HepG2 (cell line): ENCODE data around the gene RNF4. TPM values are rescaled to one million over a fixed set of nuclear protein-coding genes. Genes with fewer than 3 reads are reported as not detected.
A peak's percentile ranks its signal among the peaks of the same experiment; 100 is the strongest.

Source experiments
- HNRNPLL ChIP-seq: fragments of 200-400 bp; formaldehyde crosslinking; IDR thresholded peaks from 2 replicates; pipeline ENCODE4 v1.6.1; 2017; ENCODE audit warnings: mild to moderate bottlenecking, low read depth, low read length; ENCODE audit not compliant: poor library complexity, severe bottlenecking
- HOXA3 ChIP-seq: sonication (generic); formaldehyde crosslinking; IDR thresholded peaks from 2 replicates; pipeline ENCODE4 v1.5.0; 2020; ENCODE audit warnings: missing genetic modification reagents
- MATR3 ChIP-seq: sonication (generic); formaldehyde crosslinking; IDR thresholded peaks from 2 replicates; pipeline ENCODE4 v1.4.0; 2020; ENCODE audit warnings: missing genetic modification reagents
- TOE1 ChIP-seq: sonication (generic); formaldehyde crosslinking; IDR thresholded peaks from 2 replicates; pipeline ENCODE4 v1.4.0; 2020; ENCODE audit warnings: mild to moderate bottlenecking, missing genetic modification reagents
- U2AF2 ChIP-seq: fragments of 200-400 bp; formaldehyde crosslinking; IDR thresholded peaks from 2 replicates; pipeline ENCODE4 v1.6.1; 2017; ENCODE audit warnings: low read depth, mild to moderate bottlenecking, low read length
- ZNF136 ChIP-seq: sonication (generic); formaldehyde crosslinking; IDR thresholded peaks from 2 replicates; pipeline ENCODE4 v1.8.1; 2022; ENCODE audit warnings: low read depth, mild to moderate bottlenecking, moderate library complexity, missing genetic modification reagents
- ZNF501 ChIP-seq: sonication (generic); formaldehyde crosslinking; IDR thresholded peaks from 2 replicates; pipeline ENCODE4 v1.5.1; 2020; ENCODE audit warnings: mild to moderate bottlenecking, moderate library complexity, missing genetic modification reagents
- ZNF616 ChIP-seq: sonication (generic); formaldehyde crosslinking; IDR thresholded peaks from 2 replicates; pipeline ENCODE4 v1.5.0; 2020; ENCODE audit warnings: low read depth, mild to moderate bottlenecking, missing genetic modification reagents
- ZNF891 ChIP-seq: sonication (generic); formaldehyde crosslinking; IDR thresholded peaks from 2 replicates; pipeline ENCODE4 v1.5.0; 2020; ENCODE audit warnings: mild to moderate bottlenecking, missing genetic modification reagents
- polyA plus RNA-seq, 8 experiments: library from polyadenylated mRNA; depleted of rRNA in 3 of 8; stranded (reverse) in 7 of 8; unstranded in 1 of 8; fragments of >200 nt; fragmentation: Illumina TruSeq in 4 of 8; extraction: Trizol in 4 of 8; gene quantifications; 2 replicates each; pipeline versions ENCODE4 v1.2.1 to v1.2.3, GENCODE V29; 2011 to 2016; ENCODE audit warnings: low read depth in 4 of 8, missing spikeins in 1 of 8, mixed read lengths in 1 of 8; ENCODE audit not compliant: insufficient read depth in 1 of 8
- total RNA-seq, 5 experiments: library from RNA; depleted of rRNA; stranded (reverse); fragments of >200 nt; fragmentation: Illumina TruSeq; extraction: Trizol; gene quantifications; 2 replicates each; pipeline ENCODE4 v1.2.3, GENCODE V29; 2016; ENCODE audit warnings: low read depth in 1 of 5
- TF ChIP-seq, protein P1 (sequence below): sonication (generic); formaldehyde crosslinking; conservative IDR thresholded peaks from 2 replicates; pipeline ENCODE4 v1.4.0; 2020; ENCODE audit warnings: missing genetic modification reagents
- TF ChIP-seq, protein P2 (sequence below): sonication (generic); formaldehyde crosslinking; IDR thresholded peaks from 2 replicates; pipeline ENCODE4 v1.4.0; 2020; ENCODE audit warnings: missing genetic modification reagents, borderline replicate concordance
- TF ChIP-seq, protein P3 (sequence below): IDR thresholded peaks from 2 replicates; pipeline ENCODE4 v1.6.1; 2016; ENCODE audit warnings: low read depth, missing genetic modification reagents, missing compliant biosample characterization
- TF ChIP-seq, protein P4 (sequence below): sonication (generic); formaldehyde crosslinking; IDR thresholded peaks from 2 replicates; pipeline ENCODE4 v1.4.0; 2020; ENCODE audit warnings: mild to moderate bottlenecking, missing genetic modification reagents
- TF ChIP-seq, protein P5 (sequence below): sonication (generic); formaldehyde crosslinking; IDR thresholded peaks from 2 replicates; pipeline ENCODE4 v1.4.0; 2020; ENCODE audit warnings: mild to moderate bottlenecking, low read depth, missing genetic modification reagents

RNF4 gene
- total and polyA plus RNA-seq, 2 of the 13 experiments (the other 11 are each of a cell fraction or from before 2014, with no cell fraction given) = 38.1 to 45.1 TPM

DNA sequence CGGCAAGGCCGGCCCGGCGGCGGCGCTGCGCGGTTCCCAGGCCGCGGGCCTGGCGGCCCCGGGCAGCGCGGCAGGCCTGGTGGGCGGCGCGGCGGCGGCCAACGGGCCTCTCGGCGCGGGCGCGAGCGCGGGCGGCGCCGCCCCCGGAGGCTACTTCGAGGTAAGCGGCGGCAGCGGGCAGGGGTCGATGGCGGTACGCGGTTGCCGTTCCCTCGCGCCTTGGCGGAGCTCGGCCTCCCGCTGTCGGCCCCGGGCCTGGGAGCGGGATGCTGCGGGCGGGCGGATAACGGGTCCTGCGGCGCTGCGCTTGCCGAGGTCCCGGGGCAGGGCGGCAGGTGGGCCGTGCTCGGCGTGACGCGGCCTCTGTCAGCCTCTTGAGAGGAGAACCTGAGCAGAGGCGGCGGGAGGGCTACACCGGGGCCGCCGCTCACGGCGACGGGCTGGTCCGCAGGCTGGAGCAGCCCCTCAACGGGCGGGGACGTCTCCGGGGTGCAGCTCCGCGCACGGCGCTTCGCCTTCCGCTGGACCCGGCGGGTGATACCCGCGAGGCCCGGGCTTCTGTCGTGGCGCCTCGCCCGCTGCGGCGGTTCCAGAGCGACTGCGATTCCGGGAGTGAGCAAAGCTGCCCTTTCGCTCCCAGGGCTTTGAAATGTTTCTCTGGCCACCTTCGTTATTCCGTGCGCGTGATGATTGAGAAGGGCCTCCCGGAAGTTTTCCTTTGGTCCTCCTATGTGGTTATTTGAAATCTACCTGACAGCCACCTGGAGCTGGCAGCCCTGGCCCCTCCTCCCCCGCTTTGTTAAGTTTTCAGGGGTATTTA lies 68.3 kb downstream of the RNF4 start (continued):
- TF ChIP-seq ZNF501 (CRISPR knock-in tag) (peak; percentile 57; the same call in 1 of the 2 replicates), HOXA3 (CRISPR knock-in tag) (0 out of 2 replicates have a peak, but pooled peaks have one; percentile 6), MATR3 (CRISPR knock-in tag) (no peak), ZNF136 (no peak), U2AF2 (no peak), ZNF891 (CRISPR knock-in tag) (0 out of 2 replicates have a peak, but pooled peaks have one; percentile 19), TOE1 (CRISPR knock-in tag) (no peak), HNRNPLL (peak; percentile 36), ZNF616 (CRISPR knock-in tag) (no peak)
- TF ChIP-seq, protein P1, sequence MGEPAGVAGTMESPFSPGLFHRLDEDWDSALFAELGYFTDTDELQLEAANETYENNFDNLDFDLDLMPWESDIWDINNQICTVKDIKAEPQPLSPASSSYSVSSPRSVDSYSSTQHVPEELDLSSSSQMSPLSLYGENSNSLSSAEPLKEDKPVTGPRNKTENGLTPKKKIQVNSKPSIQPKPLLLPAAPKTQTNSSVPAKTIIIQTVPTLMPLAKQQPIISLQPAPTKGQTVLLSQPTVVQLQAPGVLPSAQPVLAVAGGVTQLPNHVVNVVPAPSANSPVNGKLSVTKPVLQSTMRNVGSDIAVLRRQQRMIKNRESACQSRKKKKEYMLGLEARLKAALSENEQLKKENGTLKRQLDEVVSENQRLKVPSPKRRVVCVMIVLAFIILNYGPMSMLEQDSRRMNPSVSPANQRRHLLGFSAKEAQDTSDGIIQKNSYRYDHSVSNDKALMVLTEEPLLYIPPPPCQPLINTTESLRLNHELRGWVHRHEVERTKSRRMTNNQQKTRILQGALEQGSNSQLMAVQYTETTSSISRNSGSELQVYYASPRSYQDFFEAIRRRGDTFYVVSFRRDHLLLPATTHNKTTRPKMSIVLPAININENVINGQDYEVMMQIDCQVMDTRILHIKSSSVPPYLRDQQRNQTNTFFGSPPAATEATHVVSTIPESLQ (CRISPR knock-in tag) = no peak
- TF ChIP-seq, protein P2, sequence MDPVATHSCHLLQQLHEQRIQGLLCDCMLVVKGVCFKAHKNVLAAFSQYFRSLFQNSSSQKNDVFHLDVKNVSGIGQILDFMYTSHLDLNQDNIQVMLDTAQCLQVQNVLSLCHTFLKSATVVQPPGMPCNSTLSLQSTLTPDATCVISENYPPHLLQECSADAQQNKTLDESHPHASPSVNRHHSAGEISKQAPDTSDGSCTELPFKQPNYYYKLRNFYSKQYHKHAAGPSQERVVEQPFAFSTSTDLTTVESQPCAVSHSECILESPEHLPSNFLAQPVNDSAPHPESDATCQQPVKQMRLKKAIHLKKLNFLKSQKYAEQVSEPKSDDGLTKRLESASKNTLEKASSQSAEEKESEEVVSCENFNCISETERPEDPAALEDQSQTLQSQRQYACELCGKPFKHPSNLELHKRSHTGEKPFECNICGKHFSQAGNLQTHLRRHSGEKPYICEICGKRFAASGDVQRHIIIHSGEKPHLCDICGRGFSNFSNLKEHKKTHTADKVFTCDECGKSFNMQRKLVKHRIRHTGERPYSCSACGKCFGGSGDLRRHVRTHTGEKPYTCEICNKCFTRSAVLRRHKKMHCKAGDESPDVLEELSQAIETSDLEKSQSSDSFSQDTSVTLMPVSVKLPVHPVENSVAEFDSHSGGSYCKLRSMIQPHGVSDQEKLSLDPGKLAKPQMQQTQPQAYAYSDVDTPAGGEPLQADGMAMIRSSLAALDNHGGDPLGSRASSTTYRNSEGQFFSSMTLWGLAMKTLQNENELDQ (CRISPR knock-in tag) = no peak
- TF ChIP-seq, protein P3, sequence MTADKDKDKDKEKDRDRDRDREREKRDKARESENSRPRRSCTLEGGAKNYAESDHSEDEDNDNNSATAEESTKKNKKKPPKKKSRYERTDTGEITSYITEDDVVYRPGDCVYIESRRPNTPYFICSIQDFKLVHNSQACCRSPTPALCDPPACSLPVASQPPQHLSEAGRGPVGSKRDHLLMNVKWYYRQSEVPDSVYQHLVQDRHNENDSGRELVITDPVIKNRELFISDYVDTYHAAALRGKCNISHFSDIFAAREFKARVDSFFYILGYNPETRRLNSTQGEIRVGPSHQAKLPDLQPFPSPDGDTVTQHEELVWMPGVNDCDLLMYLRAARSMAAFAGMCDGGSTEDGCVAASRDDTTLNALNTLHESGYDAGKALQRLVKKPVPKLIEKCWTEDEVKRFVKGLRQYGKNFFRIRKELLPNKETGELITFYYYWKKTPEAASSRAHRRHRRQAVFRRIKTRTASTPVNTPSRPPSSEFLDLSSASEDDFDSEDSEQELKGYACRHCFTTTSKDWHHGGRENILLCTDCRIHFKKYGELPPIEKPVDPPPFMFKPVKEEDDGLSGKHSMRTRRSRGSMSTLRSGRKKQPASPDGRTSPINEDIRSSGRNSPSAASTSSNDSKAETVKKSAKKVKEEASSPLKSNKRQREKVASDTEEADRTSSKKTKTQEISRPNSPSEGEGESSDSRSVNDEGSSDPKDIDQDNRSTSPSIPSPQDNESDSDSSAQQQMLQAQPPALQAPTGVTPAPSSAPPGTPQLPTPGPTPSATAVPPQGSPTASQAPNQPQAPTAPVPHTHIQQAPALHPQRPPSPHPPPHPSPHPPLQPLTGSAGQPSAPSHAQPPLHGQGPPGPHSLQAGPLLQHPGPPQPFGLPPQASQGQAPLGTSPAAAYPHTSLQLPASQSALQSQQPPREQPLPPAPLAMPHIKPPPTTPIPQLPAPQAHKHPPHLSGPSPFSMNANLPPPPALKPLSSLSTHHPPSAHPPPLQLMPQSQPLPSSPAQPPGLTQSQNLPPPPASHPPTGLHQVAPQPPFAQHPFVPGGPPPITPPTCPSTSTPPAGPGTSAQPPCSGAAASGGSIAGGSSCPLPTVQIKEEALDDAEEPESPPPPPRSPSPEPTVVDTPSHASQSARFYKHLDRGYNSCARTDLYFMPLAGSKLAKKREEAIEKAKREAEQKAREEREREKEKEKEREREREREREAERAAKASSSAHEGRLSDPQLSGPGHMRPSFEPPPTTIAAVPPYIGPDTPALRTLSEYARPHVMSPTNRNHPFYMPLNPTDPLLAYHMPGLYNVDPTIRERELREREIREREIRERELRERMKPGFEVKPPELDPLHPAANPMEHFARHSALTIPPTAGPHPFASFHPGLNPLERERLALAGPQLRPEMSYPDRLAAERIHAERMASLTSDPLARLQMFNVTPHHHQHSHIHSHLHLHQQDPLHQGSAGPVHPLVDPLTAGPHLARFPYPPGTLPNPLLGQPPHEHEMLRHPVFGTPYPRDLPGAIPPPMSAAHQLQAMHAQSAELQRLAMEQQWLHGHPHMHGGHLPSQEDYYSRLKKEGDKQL (CRISPR knock-in tag) = no peak
- TF ChIP-seq, protein P4, sequence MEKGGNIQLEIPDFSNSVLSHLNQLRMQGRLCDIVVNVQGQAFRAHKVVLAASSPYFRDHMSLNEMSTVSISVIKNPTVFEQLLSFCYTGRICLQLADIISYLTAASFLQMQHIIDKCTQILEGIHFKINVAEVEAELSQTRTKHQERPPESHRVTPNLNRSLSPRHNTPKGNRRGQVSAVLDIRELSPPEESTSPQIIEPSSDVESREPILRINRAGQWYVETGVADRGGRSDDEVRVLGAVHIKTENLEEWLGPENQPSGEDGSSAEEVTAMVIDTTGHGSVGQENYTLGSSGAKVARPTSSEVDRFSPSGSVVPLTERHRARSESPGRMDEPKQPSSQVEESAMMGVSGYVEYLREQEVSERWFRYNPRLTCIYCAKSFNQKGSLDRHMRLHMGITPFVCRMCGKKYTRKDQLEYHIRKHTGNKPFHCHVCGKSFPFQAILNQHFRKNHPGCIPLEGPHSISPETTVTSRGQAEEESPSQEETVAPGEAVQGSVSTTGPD = no peak
- TF ChIP-seq, protein P5, sequence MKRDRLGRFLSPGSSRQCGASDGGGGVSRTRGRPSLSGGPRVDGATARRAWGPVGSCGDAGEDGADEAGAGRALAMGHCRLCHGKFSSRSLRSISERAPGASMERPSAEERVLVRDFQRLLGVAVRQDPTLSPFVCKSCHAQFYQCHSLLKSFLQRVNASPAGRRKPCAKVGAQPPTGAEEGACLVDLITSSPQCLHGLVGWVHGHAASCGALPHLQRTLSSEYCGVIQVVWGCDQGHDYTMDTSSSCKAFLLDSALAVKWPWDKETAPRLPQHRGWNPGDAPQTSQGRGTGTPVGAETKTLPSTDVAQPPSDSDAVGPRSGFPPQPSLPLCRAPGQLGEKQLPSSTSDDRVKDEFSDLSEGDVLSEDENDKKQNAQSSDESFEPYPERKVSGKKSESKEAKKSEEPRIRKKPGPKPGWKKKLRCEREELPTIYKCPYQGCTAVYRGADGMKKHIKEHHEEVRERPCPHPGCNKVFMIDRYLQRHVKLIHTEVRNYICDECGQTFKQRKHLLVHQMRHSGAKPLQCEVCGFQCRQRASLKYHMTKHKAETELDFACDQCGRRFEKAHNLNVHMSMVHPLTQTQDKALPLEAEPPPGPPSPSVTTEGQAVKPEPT = no peak
